NK-92 treated with Interleukin-12 subunit alpha and Interleukin-12 subunit beta, amount 100 ng/mL, for 24 hours (cell line): ENCODE results near the gene PACRG.

Experiments used
- DNase-seq: peaks from one replicate; lab custom pipeline; 2025; lab: John Stamatoyannopoulos, UW

The PACRG gene

GRCh38 chr6:163333701-163334663, 606.2 kb downstream of the PACRG start:
- DNase-seq, result no peak

GRCh38 chr6:163335056-163335455, 607.3 kb downstream of the PACRG start:
- no peak for DNase-seq

- DNase-seq, result no peak
Measured at GRCh38 chr6:163335671-163336545, 608.1 kb downstream of the PACRG start.

GRCh38 chr6:163336961-163337360, 609.2 kb downstream of the PACRG start:
- DNase-seq, result no peak

GRCh38 chr6:163337958-163338357, 610.2 kb downstream of the PACRG start:
- DNase-seq, result no peak

- no peak for DNase-seq
Measured at GRCh38 chr6:163338671-163339405, 611.1 kb downstream of the PACRG start.

GRCh38 chr6:163339466-163339865, 611.7 kb downstream of the PACRG start:
- DNase-seq, result no peak

GRCh38 chr6:163340201-163340887, 612.6 kb downstream of the PACRG start:
- no peak for DNase-seq

- DNase-seq, result no peak
Measured at GRCh38 chr6:163341224-163342061, 613.7 kb downstream of the PACRG start.

GRCh38 chr6:163342571-163343539, 615.1 kb downstream of the PACRG start:
- no peak for DNase-seq

- no peak for DNase-seq
Measured at GRCh38 chr6:163343609-163344008, 615.8 kb downstream of the PACRG start.

- DNase-seq, result no peak
Measured at GRCh38 chr6:163344411-163344810, 616.6 kb downstream of the PACRG start.

- no peak for DNase-seq
Measured at GRCh38 chr6:163345931-163346330, 618.2 kb downstream of the PACRG start.

- DNase-seq, result no peak
Measured at GRCh38 chr6:163346497-163346961, 618.8 kb downstream of the PACRG start.

- no peak for DNase-seq
Measured at GRCh38 chr6:163347021-163347446, 619.3 kb downstream of the PACRG start.

- DNase-seq, result no peak
Measured at GRCh38 chr6:163348789-163349680, 621.3 kb downstream of the PACRG start.

GRCh38 chr6:163349696-163350095, 621.9 kb downstream of the PACRG start:
- no peak for DNase-seq

- no peak for DNase-seq
Measured at GRCh38 chr6:163351013-163351412, 623.2 kb downstream of the PACRG start.
